SKM-1 treated with dmso at 0.1 percent for 144 hours (cell line): Measurements from ENCODE around the gene ALDH1L1.

Experiments used
- DNase-seq: peaks from one replicate; lab custom pipeline; 2025; ENCODE audit not compliant: unreplicated experiment; lab: John Stamatoyannopoulos, UW

Gene ALDH1L1

DNA sequence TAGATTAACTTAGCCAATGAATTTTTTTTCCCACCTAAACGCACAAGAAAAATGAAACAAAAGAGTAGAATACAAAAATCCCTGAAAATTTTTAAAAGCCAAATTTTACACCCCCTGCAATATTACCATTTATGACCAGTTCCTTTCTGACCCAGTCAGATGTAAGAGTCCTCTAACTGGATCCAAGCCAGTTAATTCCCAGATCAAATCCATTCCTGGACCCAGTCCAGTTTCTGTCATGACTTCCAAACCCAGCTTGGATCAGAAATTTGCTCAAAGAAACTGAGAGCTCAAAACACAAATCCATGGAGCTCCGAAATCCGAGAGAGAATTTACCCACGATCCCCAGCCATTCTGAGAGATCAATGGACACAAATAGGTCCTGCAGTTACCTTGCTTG is 17.0 kb upstream of the ALDH1L1 start:
- no peak for DNase-seq

DNA sequence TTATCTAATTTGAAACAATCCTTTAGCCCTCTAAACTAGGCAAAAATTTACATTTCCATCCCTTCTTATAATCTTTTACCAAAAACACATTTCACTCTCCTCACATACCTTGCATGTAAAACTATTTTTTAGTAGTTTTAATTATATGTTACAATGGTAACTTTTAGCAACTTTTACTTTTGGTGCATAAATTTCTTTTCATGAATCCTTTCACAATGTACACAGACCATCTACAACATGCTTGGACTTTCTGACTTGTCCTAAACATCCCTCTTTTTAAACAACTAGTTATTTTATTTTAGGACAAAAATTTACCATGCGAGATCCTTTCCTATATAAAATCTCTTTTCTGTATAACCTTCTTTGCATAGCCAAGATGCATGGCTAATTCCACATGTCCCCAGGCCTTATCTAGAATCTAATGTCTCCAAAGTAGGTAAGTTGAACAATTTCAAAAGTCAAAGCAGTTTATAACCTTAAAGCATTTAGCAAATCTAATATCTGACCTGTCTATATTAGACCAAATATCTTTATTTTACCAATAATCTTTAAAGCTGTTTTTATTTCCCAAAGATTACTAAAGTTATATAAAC is 14.4 kb upstream of the ALDH1L1 start:
- DNase-seq: no peak

DNA sequence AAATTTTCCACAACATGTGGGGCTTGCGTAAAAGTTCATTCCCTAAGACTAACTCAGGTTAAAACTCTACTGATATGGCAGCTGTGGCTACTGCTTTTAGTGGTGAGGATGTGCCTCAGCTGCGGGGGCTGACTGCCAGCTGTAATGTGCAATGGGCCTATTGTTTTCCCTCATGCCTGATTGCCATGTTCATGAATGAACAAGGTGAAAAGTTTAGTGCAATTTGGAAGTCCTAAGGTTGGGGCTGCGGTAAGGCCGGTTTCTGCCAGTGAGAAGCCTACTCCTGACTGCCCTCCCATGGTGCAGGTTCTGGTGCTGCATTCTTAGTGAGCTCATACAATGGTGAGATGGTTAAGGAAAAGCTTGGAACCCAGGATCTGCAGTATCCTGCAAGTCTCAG is 10.9 kb upstream of the ALDH1L1 start:
- no peak for DNase-seq

DNA sequence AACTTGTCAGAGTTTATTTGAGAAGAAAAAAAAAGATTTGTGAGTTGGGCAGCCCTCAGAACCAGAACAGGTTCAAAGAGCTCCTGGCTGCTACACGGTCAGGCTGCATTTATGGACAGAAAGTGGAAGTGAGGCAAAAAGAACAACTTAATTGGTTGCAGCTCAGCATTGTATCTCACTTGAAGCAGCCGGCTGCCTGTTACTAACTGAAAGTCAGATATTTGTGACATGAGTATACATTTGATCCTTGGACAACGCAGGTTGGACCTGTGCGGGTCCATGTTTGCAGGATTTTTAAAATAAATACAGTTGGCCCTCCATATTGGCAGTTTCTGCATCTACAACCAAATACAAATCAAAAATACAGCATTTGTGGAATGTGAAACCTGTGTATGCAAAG is 7.5 kb upstream of the ALDH1L1 start:
- DNase-seq: no peak

DNA sequence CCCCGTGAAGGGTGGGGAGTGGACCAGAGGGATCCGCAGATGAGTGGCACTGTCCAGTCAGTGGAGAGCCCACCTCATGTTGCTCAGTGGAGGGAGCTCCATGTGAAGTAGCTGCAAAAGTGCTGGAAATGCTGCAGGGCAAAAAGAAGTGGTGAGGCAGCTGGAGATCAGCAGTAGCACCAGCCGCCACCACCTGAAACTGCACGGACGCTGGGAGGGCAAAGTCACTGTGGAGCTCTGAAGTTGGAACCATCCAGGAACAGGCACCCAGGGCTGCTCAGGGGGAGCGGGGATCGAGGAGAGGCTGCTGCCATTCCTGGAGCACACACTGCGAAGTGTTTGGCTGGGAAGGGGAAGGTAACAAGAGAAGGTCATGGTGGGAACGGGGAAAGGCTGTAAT is 6.4 kb upstream of the ALDH1L1 start:
- DNase-seq: no peak

DNA sequence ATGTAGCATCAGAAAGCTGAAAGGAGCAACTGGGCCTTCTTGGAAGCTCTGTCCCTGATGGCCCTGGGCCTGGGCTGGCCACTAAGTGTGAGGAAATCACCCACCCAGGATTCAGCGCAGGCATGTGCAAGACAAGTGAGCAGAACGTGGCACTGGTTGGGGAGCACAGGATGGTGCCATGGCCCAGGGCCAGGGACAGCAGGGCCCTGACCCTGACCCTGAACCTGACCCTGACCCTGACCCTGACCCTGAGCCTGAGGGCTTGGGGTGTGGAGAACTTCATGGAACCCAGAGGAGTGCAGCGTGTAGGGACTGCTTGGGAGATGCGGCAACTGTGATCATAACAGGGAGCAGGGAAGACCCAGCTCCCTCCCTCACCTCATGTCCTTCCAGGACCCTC is 5.9 kb upstream of the ALDH1L1 start:
- no peak for DNase-seq

DNA sequence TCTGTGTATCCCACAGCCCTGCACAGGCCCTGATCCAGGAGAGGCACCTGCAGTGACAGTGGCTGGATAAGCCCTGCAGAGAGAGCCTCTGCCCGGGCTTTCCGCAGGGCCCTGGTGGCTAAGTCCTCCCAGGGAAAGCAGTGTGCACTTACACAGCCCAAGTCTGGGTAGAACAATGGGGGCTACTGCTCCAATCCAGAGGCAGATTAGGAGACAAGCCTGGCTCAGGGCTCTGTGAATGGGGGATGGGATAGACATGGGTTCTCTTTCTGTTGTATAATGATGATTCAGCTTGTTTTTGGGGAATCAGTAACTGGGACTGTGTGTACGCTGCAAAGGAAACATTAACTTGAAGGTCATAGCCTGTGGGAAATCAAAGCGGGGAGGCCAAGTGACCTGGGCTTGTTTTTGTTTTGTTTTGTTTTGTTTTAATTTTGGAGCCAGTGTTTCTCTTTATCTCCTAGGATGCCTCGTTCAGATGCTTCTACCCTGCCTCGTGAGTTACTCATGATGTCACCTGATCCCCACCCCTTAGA is 4.1 kb upstream of the ALDH1L1 start:
- no peak for DNase-seq

DNA sequence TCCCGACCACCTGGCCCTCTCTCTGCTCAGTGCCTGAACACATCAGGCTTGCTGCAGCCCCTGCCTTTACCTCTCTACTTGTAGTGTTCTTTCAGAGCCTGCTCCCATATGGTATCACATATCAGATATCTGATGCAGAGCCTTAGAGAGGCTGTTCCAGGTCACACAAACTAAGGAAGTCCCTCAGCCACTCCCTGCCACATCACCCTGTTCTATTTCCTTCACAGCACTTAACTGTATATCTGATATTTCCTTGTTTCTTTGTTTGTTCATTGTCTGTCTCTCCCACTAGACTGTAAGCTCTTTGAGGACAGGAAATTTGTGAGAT is 976 bp upstream of the ALDH1L1 start:
- no peak for DNase-seq

DNA sequence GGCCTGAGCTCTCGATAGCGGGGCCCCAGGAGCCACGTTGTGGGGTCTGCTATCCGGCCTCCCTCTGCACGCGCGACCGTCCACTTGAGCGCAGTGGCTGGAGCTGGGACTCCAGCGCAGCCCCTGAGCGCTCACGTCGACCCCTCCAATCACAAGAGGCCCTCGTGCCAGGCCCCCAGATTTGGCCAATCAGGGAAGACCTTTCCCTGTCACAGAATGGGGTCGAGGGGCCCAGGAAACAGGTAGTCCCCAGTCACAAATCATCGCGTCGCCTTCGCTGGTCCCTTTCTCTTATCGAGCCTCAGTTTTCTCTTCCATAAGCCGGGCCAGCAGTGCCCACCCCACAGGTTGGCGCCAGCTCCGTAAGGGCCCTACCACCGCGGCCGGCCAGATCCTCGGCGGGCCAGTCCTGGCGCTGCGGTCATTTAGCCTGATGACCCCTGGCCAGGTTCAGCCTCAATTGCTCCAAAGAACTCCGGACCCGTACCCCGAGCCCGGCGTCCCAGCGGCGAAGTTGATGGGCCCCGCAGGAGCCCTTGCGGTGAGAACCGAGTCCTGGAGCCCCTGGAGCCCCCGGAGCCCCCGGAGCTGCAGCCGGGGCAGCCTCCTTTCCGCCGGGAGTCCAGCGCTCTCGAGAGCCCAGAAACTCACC is 435 bp downstream of the ALDH1L1 start:
- no peak for DNase-seq

DNA sequence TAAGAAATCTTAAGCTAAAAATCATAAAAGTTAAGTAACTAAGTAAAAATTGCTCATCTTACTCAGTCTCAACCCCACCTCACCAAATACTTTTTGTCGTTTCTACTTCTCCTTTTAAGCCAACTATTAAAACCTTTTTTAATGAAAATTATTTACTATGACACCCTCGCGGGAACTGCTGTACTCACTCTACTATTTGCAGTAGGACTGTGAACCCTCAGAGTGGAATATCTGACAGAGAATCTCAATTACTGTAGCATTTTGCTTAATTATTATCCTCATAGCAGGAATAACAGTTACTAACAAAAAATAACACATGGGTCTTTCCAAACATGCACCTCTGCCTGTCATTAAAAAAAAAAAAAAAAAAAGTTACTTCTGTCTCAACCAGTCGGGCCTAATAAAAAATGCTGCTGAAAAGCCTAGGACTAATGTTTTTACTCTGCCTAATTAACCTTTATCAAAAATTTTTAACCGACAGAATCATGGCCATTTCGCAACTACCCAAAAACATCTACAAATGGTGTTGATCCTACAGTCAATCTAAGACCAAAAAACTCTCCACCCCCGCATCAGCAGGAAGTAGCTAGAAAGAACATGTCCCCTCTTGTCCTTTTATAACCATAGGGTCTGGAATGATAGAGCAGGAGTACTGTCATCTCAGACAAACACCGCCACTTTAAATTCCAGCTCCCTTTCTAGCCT is 10.2 kb downstream of the ALDH1L1 start:
- DNase-seq: no peak

DNA sequence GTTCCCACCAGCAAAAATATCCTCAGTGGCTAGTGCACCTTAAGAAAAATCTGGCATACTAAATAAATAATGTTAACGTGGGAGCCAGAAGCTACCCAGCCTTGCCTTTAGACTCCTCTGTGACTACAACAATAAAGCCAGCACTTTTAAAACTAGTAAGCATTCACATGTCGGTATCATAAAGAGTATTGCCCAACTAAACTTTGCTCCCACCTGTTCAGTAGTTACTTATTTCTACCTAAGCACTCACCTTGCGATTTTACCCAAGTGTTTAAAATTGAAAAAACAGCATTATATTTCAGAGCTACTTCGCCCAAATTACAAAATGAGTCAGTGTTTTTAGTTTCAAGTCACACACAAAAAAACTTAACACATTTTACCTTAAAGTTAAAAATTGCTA is 12.8 kb downstream of the ALDH1L1 start:
- no peak for DNase-seq

DNA sequence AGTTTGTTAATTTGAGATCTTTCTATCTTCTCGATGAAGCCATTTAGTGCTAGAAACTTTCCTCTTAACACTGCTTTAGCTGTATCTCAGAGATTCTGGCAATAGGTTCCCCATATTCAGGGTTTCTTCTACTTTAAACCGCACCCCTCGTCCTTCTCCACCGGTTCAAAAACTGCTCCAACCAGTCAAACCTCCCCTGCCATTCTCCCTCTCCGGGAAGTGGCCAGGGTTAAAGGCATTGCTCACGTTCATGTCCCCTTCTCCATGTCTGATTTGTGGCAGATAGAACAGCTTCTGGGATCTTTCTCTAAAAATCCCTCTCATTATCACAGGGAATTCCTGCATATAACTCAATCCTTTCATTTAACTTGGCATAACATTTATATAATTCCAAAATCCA is 14.4 kb downstream of the ALDH1L1 start:
- no peak for DNase-seq

DNA sequence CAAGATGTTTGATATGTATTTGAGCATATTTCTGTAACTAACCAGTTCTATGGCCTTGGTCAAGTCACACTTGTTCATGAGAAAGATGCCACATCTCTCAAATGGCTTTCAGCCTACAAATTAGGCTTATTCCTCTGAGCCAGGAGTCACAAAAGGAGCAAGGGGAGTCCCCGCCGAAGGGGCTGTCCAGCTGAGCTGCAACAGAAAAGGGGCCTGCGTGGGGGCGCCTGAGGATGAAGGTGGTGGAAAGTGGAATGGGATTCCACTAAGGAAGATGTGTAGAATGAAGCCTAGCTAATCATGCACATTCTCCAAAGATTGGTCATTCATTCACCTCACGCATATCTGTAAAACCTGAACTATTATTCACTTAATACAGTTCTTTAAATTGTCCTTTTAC is 19.1 kb downstream of the ALDH1L1 start:
- no peak for DNase-seq

DNA sequence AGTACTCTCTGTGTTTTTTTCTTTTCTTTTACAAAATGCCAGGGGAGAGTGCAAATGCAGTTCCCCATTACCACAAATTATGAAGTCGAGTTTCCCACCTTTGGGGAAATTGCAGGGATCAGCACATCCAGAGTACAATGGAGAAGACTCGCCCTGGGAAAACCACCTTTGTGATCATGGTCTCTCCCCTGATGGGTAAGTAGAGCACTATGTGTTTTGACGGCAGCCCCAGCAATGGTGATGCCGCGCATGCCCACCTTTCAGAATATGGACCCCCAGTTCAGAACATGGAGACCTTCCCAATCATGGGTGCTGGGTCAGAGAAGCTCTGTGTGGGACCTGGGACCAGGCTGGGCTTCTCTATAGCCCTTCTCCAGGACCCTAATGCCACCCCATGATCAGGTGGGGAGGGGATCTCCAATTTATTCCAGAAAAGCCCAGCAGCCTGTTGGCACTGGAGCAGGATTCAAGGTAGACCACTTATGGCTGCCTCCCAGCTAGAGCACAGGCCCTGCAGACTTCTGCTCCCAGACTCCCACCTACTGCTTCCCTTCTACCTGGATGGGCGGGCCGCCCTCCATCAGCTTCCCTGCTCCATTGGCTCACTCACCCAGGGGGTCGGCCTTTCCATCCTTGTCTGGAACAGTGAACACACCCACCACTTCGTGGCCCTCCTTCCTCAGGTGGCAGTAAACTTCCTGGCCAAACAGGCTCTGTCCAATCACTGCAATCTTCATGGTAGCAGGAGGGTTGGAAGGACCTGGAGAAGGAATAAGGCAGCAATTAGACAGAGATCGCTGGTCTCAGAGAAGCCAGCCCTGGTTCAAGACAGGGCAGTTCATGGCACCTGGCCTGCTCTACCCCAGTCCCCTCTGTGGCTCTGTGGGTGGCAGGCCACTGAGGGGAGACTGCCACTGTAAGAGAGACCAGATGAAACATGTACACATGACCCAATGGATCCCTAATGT is 19.9 kb downstream of the ALDH1L1 start:
- no peak for DNase-seq

DNA sequence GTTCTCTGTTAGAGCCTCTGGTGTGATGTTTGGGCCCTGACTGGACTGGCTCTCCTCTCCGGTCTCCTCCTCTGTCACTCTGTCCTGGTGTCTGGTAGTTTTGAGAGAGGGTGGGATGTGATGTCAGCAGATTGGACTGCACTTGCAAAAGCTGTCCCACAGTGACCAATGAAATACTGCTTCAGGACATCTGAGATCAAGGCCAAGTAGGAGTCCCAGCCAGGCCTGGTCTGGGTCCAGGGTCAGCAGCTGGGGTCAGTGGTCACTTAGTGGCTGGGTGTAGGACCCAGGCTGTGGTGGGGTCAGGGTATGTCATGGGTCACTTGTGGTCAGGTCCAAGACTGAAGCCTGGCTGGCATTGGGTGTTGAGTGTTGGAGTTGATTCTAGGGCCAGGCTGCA is 20.9 kb downstream of the ALDH1L1 start:
- no peak for DNase-seq

DNA sequence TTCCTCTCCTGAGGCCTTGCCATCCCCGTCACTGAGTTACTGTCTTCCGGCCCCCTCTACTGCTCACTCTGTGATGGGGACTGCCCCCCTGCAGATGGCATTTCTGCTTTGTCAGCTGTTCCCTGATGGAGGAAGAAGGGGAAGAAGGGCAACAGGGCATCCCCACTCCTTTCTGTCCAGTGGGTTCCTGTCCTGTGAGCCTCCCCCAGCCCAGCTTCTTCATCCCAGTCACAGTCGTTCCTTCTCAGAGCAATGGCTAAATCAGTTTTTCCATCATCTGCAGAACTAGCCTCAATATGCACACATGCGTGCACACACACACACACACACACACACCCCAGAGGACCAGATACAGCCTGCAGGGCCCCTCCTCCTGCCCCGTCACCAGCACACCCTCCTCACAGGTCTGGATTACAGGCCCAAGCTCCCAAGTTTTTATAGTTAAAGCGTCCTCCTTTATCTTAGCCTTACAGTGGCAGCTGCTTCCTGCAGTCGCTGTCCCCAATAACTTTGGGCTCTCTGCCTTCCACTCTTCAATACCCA is 21.4 kb downstream of the ALDH1L1 start:
- no peak for DNase-seq

DNA sequence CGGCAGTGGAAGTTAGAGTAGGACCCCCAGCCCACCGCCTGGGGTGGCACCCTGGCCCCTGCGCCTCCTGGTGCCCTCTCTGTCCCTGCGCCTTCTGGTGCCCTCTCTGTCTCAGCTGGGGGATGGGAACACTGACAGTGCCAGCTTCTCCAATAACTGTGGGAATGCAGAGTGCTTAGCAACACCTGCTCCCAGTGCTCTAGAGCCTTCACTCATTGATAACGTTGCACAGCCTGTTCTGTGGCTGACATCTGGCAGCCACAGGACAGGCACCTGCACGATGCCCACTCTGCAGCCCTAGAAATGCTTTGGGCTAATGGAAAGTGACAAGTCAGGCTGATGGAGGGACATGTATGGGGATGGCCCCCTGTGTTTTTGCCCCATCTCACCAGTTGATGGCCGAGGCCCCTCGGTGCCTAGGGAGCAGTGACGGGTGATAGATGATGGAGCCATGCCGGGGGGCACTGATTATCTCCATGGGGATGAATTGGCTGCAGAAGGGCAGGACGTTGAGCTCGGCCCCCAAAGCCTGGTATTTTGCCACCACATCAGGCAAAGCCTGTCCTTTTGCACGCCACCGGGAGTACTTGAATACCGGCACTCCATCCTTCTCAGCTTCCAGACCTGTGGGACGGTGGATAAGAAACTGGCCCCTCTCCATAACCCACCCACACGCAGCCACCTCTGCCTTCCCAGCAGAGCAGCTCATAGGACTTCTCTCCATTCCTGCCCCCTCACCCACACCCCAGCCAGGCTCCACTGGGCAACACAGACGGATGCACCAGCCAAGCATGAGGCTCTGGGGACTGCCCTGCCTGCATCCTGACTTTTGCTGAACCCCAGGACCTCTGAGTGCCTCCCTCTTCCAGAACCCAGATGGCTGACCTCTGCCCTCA is 22.1 kb downstream of the ALDH1L1 start:
- no peak for DNase-seq

DNA sequence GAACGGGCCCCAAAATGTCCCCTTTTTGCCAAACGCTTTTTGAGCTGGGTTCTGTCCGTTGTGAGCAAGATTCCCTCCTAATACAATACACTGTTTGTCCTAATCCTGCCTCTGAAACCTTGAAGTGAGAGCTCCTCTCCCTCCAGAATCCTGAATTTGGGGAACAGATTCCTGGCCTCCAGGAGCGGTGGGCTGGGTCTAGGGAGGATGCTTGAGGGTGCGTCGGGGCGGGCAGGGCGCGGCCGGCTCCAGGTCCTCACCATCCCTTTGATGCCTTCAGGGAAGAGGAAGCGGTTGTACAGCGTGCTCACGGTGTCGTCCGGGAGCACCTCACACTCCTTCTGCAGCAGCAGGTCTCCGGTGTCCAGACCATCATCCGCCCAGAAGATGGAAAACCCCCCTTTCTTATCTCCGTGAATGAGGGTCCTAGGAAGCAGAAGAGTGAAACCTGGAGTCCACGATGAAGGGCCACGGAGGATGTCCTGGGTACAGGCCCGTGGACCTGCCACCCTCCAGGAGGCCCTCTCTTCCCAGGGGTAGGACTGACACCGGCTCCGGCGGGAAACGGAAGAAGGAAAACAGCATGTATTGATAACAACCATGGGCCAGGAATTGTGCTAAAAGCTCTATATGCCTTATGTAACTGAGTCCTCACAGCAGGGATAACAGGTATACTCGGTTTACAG is 23.2 kb downstream of the ALDH1L1 start:
- no peak for DNase-seq

DNA sequence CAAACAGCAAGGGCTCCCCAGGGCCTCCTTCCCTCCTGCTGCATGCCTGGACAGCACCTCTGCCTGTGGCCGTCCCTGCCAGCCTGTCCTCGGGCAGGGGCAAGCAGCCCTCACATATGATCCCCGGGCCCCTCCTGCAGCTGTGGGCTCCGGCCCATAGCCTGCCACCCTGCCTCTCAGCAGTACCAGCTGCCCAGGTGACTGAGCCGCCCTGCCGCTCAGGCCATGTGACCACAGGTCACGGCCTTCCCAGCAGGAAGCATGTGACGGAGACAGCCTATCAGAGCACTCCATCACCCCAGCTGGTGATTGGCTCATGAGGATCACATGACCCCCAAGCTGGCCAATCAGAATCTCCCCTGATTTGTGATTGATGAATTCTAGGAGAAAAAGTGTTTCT is 23.9 kb downstream of the ALDH1L1 start:
- DNase-seq: no peak

DNA sequence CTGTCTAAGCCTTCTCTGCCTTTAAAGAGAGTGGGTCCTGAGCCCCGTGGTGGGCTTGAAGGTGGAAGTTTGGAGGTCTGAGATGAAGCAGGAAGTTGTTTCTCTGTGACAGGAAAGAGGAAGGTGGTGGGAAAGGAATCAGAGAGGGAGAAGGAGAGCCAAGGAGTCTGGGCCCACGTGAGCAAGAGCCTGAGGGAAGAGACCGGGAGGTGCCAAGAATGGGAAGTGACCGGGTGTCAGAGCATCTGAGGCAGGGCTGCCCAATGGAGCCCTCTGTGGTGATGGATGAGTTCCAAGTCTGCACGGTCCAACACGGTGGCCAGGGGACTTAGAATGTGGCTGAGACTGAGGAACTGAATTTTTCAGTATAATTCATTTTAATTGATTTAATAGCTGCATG is 24.6 kb downstream of the ALDH1L1 start:
- no peak for DNase-seq
